ENCODE measurements around the gene NPFF. TPM values are rescaled to one million over a fixed set of nuclear protein-coding genes. Genes with fewer than 3 reads are reported as not detected.
A peak's percentile ranks its signal among the peaks of the same experiment; 100 is the strongest.

Gene NPFF
- total RNA-seq, 3 donors from 2014 or later = not detected

DNA sequence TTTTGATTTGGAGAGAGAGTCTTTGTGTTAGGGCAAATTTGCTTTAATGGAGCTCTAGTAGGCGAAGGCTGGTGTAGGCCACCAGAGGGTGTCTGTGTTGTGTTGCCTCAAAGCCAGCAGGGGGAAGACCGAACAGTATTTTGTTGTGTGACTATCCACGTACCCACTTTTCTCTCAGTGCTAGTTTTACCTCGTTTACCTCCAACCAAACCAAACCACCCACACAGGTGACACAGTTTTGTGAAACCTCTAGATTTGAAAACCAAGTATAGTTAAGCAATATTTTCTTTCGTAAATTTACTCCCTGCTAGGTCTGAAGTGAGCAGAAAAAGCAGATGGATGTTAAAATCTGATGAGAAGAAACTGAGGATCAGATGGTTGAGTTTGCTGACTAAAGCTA, 36.3 kb upstream of the NPFF start:
- ATAC-seq = peak; percentile 90
- intact Hi-C loops (cut with DNase I, micrococcal nuclease) = loop anchor here in 1 of 2 donors (10.0 kb wide), 1 partner anchor 131 kb away; the partner anchor contains the start of gene ATP5MC2

DNA sequence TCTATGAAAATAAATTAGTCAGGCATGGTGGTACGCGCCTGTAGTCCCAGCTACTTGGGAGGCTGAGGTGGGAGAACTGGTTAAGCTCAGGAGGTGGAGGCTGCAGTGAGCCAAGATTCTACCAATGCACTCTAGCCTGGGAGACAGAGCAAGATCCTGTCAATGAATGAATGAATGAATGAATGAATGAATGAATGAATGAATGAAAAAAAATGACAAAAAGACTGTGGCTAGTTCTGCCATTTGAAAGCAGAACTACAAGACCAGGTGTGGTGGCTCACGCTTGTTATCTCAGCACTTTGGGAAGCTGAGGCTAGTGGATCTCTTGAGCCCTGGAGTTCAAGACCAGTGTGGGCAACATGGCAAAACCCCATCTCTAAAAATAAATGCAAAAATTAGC, 32.2 kb upstream of the NPFF start:
- DNase-seq (no peak), ATAC-seq (no peak)
- Histone ChIP-seq H3K36me3 (ENCODE audit: low read depth) (no peaks in the 10 kb centered on the region), H3K4me1 (ENCODE audit: low read depth) (peaks cover 9% of the 10 kb centered on the region), H3K9me3 (no peaks in the 10 kb centered on the region), H3K4me3 (no peak overlapping the region)
- intact Hi-C loops (cut with DNase I, micrococcal nuclease) = no loop called here
- TF ChIP-seq, protein P1, sequence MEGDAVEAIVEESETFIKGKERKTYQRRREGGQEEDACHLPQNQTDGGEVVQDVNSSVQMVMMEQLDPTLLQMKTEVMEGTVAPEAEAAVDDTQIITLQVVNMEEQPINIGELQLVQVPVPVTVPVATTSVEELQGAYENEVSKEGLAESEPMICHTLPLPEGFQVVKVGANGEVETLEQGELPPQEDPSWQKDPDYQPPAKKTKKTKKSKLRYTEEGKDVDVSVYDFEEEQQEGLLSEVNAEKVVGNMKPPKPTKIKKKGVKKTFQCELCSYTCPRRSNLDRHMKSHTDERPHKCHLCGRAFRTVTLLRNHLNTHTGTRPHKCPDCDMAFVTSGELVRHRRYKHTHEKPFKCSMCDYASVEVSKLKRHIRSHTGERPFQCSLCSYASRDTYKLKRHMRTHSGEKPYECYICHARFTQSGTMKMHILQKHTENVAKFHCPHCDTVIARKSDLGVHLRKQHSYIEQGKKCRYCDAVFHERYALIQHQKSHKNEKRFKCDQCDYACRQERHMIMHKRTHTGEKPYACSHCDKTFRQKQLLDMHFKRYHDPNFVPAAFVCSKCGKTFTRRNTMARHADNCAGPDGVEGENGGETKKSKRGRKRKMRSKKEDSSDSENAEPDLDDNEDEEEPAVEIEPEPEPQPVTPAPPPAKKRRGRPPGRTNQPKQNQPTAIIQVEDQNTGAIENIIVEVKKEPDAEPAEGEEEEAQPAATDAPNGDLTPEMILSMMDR (IDR thresholded peaks at IDR 0.05) = no peak

More for the DNA sequence above, 36.3 kb upstream of the NPFF start:
- Histone ChIP-seq H3K4me1 (ENCODE audit: low read depth) (peaks cover 9% of the 10 kb centered on the region), H3K4me3 (no peak overlapping the region), H3K36me3 (ENCODE audit: low read depth) (no peaks in the 10 kb centered on the region), H3K9me3 (no peaks in the 10 kb centered on the region)
- peak in 2 of 3 donors; percentile 57 to 68 for DNase-seq
- TF ChIP-seq, protein P1 (IDR thresholded peaks at IDR 0.05) = peak; percentile 55

DNA sequence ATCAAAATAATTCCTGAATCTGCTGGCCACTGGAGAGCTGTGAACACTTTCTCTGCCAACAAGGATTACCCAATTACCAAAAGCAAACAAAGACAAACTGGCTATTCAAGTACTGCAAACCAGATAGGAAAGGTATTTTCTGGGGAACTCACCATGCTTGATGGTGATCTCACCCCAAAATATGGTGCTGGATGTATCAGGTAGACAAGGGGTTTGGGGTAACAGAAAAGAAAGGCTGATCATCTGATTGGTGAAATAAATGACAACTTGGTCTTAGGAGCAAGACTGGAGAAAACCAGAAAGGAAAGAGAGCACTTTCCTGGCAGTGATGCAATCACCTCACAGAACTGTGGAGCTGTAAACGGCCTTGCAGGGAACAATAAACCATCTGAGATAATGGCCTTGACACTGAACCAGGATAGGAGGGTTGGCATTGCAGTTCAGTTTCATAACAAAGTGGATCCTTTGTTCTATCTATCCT, 31.0 kb upstream of the NPFF start:
- no peaks in the 10 kb centered on the region for H3K9me3 ChIP-seq
- DNase-seq = peak in 1 of 3 donors; percentile 59
- TF ChIP-seq, protein P1 (IDR thresholded peaks at IDR 0.05) = no peak
- intact Hi-C loops (cut with DNase I, micrococcal nuclease) = no loop called here
- H3K4me3 ChIP-seq = no peak overlapping the region
- H3K4me1 ChIP-seq (ENCODE audit: low read depth) = peaks cover 9% of the 10 kb centered on the region
- H3K36me3 ChIP-seq (ENCODE audit: low read depth) = peaks cover 4% of the 10 kb centered on the region
- peak; percentile 98 for ATAC-seq

DNA sequence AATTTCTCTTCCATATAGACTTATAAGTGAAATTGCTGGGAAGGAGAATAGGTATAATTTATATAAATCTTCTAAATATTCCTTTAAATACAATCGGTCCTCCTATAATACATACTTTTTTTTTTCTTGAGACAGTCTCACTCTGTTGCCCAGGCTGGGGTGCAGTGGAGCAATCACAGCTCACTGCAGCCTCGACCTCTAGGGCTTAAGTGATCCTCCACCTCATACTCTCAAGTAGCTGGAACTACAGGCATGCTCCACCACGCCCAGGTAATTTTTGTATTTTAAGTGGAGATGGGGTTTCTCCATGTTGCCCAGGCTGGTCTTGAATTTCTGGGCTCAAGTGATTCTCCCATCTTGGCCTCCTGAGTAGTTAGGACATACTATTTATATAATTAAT, 29.7 kb upstream of the NPFF start:
- DNase-seq (no peak), ATAC-seq (no peak)
- H3K4me3 ChIP-seq = no peak overlapping the region
- H3K9me3 ChIP-seq = no peaks in the 10 kb centered on the region
- intact Hi-C loops (cut with DNase I, micrococcal nuclease) = no loop called here
- peaks cover 4% of the 10 kb centered on the region for H3K36me3 ChIP-seq (ENCODE audit: low read depth)
- TF ChIP-seq, protein P1 (IDR thresholded peaks at IDR 0.05) = no peak
- peaks cover 9% of the 10 kb centered on the region for H3K4me1 ChIP-seq (ENCODE audit: low read depth)

DNA sequence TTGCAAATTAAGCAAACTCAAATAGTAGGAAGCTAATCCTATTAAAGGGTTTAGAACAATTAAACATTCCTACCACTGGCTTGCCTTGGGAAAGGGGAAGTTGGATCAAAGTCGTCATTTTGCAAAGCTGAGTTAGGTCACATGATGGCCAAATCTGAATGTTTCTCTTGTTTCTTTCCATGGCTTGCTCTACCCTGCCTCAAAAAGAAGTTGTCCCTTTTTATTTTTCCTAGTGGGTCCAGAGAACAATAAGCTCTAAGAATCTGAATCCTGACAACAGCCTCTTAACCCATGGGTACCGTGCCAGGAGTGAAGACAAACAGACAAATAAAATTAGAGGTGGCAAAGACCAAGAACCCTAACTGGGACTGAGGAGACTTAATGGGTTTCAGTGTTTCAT, 26.2 kb upstream of the NPFF start:
- DNase-seq (no peak), ATAC-seq (no peak)
- Histone ChIP-seq H3K4me1 (ENCODE audit: low read depth) (no peaks in the 10 kb centered on the region), H3K36me3 (ENCODE audit: low read depth) (peaks cover 11% of the 10 kb centered on the region), H3K9me3 (no peaks in the 10 kb centered on the region), H3K4me3 (no peak overlapping the region)
- intact Hi-C loops (cut with DNase I, micrococcal nuclease) = no loop called here
- TF ChIP-seq, protein P1 (IDR thresholded peaks at IDR 0.05) = no peak

Measured in mucosa of descending colon (tissue), 3 donors.